Gastroesophageal sphincter (tissue), 4 donors: Measurements from ENCODE around the gene ERF. TPM values are rescaled to one million over a fixed set of nuclear protein-coding genes. Genes with fewer than 3 reads are reported as not detected.

Source experiments
- ATAC-seq: fragments of 150-250 bp; one replicate; pipeline ENCODE4 v1.9.1; 2016; ENCODE audit warnings: mild to moderate bottlenecking, moderate library complexity
- H3K27ac ChIP-seq, 4 donors: fragments of 200-600 bp; sonication (generic) in 3 of 4; 1 replicate in 3 of 4; 2 replicates in 1 of 4; pipeline ENCODE4 v1.5.1; 2016 to 2019
- H3K27me3 ChIP-seq: fragments of 200-600 bp; sonication (generic); one replicate; pipeline ENCODE4 v1.5.1; 2019
- H3K36me3 ChIP-seq, 2 donors: fragments of 200-600 bp; sonication (generic); one replicate each; pipeline ENCODE4 v1.5.1; 2019; ENCODE audit warnings: control low read depth in 1 of 2
- H3K4me1 ChIP-seq, 3 donors: fragments of 200-600 bp; sonication (generic); 1 replicate in 2 of 3; 2 replicates in 1 of 3; pipeline ENCODE4 v1.5.1; 2016 to 2019; ENCODE audit warnings: control low read depth in 2 of 3
- H3K4me3 ChIP-seq, 2 donors: fragments of 200-600 bp; sonication (generic); one replicate each; pipeline ENCODE4 v1.5.1; 2019; ENCODE audit warnings: mild to moderate bottlenecking in 1 of 2, moderate library complexity in 1 of 2
- H3K9me3 ChIP-seq, 3 donors: fragments of 200-600 bp; sonication (generic); one replicate each; pipeline ENCODE4 v1.5.1; 2017 to 2019; ENCODE audit warnings: control low read depth in 2 of 3
- CTCF ChIP-seq, 4 experiments: fragments of 200-600 bp in 2 of 4; fragments of 450-650 bp in 2 of 4; sonication (generic) in 1 of 4; IDR thresholded peaks; one replicate each; pipeline ENCODE4 v1.5.1; 2017 to 2019; ENCODE audit warnings: antibody characterized with exemption in 4 of 4, mild to moderate bottlenecking in 2 of 4, moderate library complexity in 2 of 4
- EP300 ChIP-seq: sonication (generic); formaldehyde crosslinking; IDR thresholded peaks from one replicate; pipeline ENCODE4 v1.6.1; 2017; ENCODE audit warnings: antibody characterized with exemption, mild to moderate bottlenecking
- POLR2A ChIP-seq, 2 donors: fragments of 450-650 bp; IDR thresholded peaks; one replicate each; pipeline ENCODE4 v1.6.1; 2017; ENCODE audit warnings: antibody characterized with exemption in 2 of 2, mild to moderate bottlenecking in 2 of 2, moderate library complexity in 1 of 2
- POLR2AphosphoS5 ChIP-seq: sonication (generic); formaldehyde crosslinking; IDR thresholded peaks from one replicate; pipeline ENCODE4 v1.6.1; 2017; ENCODE audit warnings: antibody characterized with exemption
- WGBS, 2 donors: methylation state at CpG; one replicate each; pipeline ENCODE4 v1.1.5; 2018; ENCODE audit warnings: low coverage in 1 of 2; 5-methylcytosine and 5-hydroxymethylcytosine counted together
- total RNA-seq, 4 donors: library from RNA; depleted of rRNA; stranded (reverse); fragments of >200 nt; gene quantifications; one replicate each; pipeline ENCODE4 v1.1.0, GENCODE V29; 2016

ERF gene
- total RNA-seq, 4 donors from 2014 or later: 28.4 to 46.4 (median 39.9) TPM

- Histone ChIP-seq H3K36me3 (peaks cover 0 to 46% of the 10 kb centered on the region in 2 donors), H3K4me3 (no peak overlapping the region), H3K27ac (peak overlapping the region in 1 of 4 donors; percentile 99), H3K9me3 (no peaks in the 10 kb centered on the region), H3K4me1 (peaks cover 0 to 90% (median 43%) of the 10 kb centered on the region in 3 donors), H3K27me3 (no peaks in the 10 kb centered on the region)
- ATAC-seq: no peak
- WGBS, 2 donors: 90% methylated on average over 13 of the region's 43 CpGs; no CpG with 5 or more reads in 1 of the 2 donors
- TF ChIP-seq EP300 (no peak), POLR2A (IDR thresholded peaks at IDR 0.05) (no peak), POLR2AphosphoS5 (no peak), CTCF (IDR thresholded peaks at IDR 0.05) (no peak)
Observed at GRCh38 chr19:42273407-42274064, 18.6 kb upstream of the ERF start.

- WGBS, 2 donors: no CpG with 5 or more reads among the region's 23 CpGs
- peak overlapping the region in 1 of 4 donors; percentile 13 for H3K27ac ChIP-seq
- TF ChIP-seq POLR2AphosphoS5 (no peak), EP300 (no peak), POLR2A (IDR thresholded peaks at IDR 0.05) (no peak), CTCF (IDR thresholded peaks at IDR 0.05) (no peak)
Observed at GRCh38 chr19:42272989-42273406, 18.1 kb upstream of the ERF start.

GRCh38 chr19:42272535-42272897 is 17.6 kb upstream of the ERF start:
- ATAC-seq: no peak
- H3K4me1 ChIP-seq: peaks cover 0 to 84% (median 38%) of the 10 kb centered on the region in 3 donors
- no peaks in the 10 kb centered on the region for H3K9me3 ChIP-seq
- WGBS, 2 donors: 80% methylated on average over 2 of the region's 9 CpGs; no CpG with 5 or more reads in 1 of the 2 donors
- H3K36me3 ChIP-seq: peaks cover 0 to 46% of the 10 kb centered on the region in 2 donors
- H3K27me3 ChIP-seq: no peaks in the 10 kb centered on the region
- peak overlapping the region in 1 of 4 donors; percentile 13 for H3K27ac ChIP-seq
- no peak overlapping the region for H3K4me3 ChIP-seq
- TF ChIP-seq CTCF (IDR thresholded peaks at IDR 0.05): no peak
- no peak for TF ChIP-seq POLR2AphosphoS5
- no peak for TF ChIP-seq POLR2A (IDR thresholded peaks at IDR 0.05)
- no peak for TF ChIP-seq EP300

More at GRCh38 chr19:42272989-42273406, 18.1 kb upstream of the ERF start:
- no peaks in the 10 kb centered on the region for H3K27me3 ChIP-seq
- no peaks in the 10 kb centered on the region for H3K9me3 ChIP-seq
- no peak for ATAC-seq
- H3K4me1 ChIP-seq: peaks cover 0 to 84% (median 38%) of the 10 kb centered on the region in 3 donors
- peaks cover 0 to 46% of the 10 kb centered on the region in 2 donors for H3K36me3 ChIP-seq
- H3K4me3 ChIP-seq: no peak overlapping the region

- H3K36me3 ChIP-seq: peaks cover 0 to 46% of the 10 kb centered on the region in 2 donors
- 70 to 88% methylated on average over 4 of the region's 35 CpGs for WGBS, 2 donors
- H3K4me1 ChIP-seq: peaks cover 0 to 81% (median 34%) of the 10 kb centered on the region in 3 donors
Observed at GRCh38 chr19:42271861-42272534, 17.1 kb upstream of the ERF start.

More at GRCh38 chr19:42271861-42272534, 17.1 kb upstream of the ERF start:
- no peak for ATAC-seq
- TF ChIP-seq EP300 (no peak), CTCF (IDR thresholded peaks at IDR 0.05) (no peak), POLR2AphosphoS5 (no peak), POLR2A (IDR thresholded peaks at IDR 0.05) (no peak)
- no peak overlapping the region for H3K4me3 ChIP-seq
- peak overlapping the region in 2 of 4 donors; percentile 88 to 90 for H3K27ac ChIP-seq
- no peaks in the 10 kb centered on the region for H3K9me3 ChIP-seq
- H3K27me3 ChIP-seq: no peaks in the 10 kb centered on the region
